ENCODE results near the gene ECM2.

Gene ECM2

GRCh38 chr9:92493749-92494387, 41.9 kb downstream of the ECM2 start:
- H3K4me1 ChIP-seq (ENCODE audit: insufficient read depth, low read length): no peaks in the 10 kb centered on the region
- H3K27ac ChIP-seq (ENCODE audit: low read length): no peak overlapping the region
- no peak overlapping the region for H3K4me3 ChIP-seq (ENCODE audit: low read length)
- H3K27me3 ChIP-seq (ENCODE audit: insufficient read depth, low read length): no peaks in the 10 kb centered on the region
- H3K9ac ChIP-seq (ENCODE audit: low read depth, low read length): no peak overlapping the region
- H3K9me3 ChIP-seq (ENCODE audit: insufficient read depth, low read depth, low read length): no peaks in the 10 kb centered on the region
- H3K36me3 ChIP-seq (ENCODE audit: insufficient read depth, low read depth, low read length): no peaks in the 10 kb centered on the region

GRCh38 chr9:92492781-92493401, 42.9 kb downstream of the ECM2 start:
- no peak overlapping the region for H3K27ac ChIP-seq (ENCODE audit: low read length)
- H3K9me3 ChIP-seq (ENCODE audit: insufficient read depth, low read depth, low read length): no peaks in the 10 kb centered on the region
- H3K9ac ChIP-seq (ENCODE audit: low read depth, low read length): no peak overlapping the region
- no peaks in the 10 kb centered on the region for H3K4me1 ChIP-seq (ENCODE audit: insufficient read depth, low read length)
- H3K36me3 ChIP-seq (ENCODE audit: insufficient read depth, low read depth, low read length): no peaks in the 10 kb centered on the region
- no peak overlapping the region for H3K4me3 ChIP-seq (ENCODE audit: low read length)
- no peaks in the 10 kb centered on the region for H3K27me3 ChIP-seq (ENCODE audit: insufficient read depth, low read length)

GRCh38 chr9:92488681-92489550, 46.9 kb downstream of the ECM2 start:
- H3K9me3 ChIP-seq (ENCODE audit: insufficient read depth, low read depth, low read length): no peaks in the 10 kb centered on the region
- no peak overlapping the region for H3K27ac ChIP-seq (ENCODE audit: low read length)
- H3K36me3 ChIP-seq (ENCODE audit: insufficient read depth, low read depth, low read length): no peaks in the 10 kb centered on the region

GRCh38 chr9:92486371-92486770, 49.4 kb downstream of the ECM2 start:
- Histone ChIP-seq H3K4me3 (ENCODE audit: low read length) (no peak overlapping the region), H3K36me3 (ENCODE audit: insufficient read depth, low read depth, low read length) (no peaks in the 10 kb centered on the region), H3K4me1 (ENCODE audit: insufficient read depth, low read length) (peaks cover 2% of the 10 kb centered on the region; the same call in 1 of the 2 replicates), H3K9ac (ENCODE audit: low read depth, low read length) (no peak overlapping the region), H3K27ac (ENCODE audit: low read length) (no peak overlapping the region), H3K9me3 (ENCODE audit: insufficient read depth, low read depth, low read length) (no peaks in the 10 kb centered on the region), H3K27me3 (ENCODE audit: insufficient read depth, low read length) (no peaks in the 10 kb centered on the region)

More at GRCh38 chr9:92488681-92489550, 46.9 kb downstream of the ECM2 start:
- Histone ChIP-seq H3K27me3 (ENCODE audit: insufficient read depth, low read length) (no peaks in the 10 kb centered on the region), H3K4me1 (ENCODE audit: insufficient read depth, low read length) (no peaks in the 10 kb centered on the region), H3K4me3 (ENCODE audit: low read length) (no peak overlapping the region), H3K9ac (ENCODE audit: low read depth, low read length) (no peak overlapping the region)

GRCh38 chr9:92484563-92484962, 51.2 kb downstream of the ECM2 start:
- H3K4me1 ChIP-seq (ENCODE audit: insufficient read depth, low read length): peaks cover 19% of the 10 kb centered on the region
- H3K27me3 ChIP-seq (ENCODE audit: insufficient read depth, low read length): no peaks in the 10 kb centered on the region
- no peak overlapping the region for H3K9ac ChIP-seq (ENCODE audit: low read depth, low read length)
- H3K27ac ChIP-seq (ENCODE audit: low read length): no peak overlapping the region
- no peak overlapping the region for H3K4me3 ChIP-seq (ENCODE audit: low read length)
- H3K9me3 ChIP-seq (ENCODE audit: insufficient read depth, low read depth, low read length): no peaks in the 10 kb centered on the region
- no peaks in the 10 kb centered on the region for H3K36me3 ChIP-seq (ENCODE audit: insufficient read depth, low read depth, low read length)

GRCh38 chr9:92483627-92484545, 51.9 kb downstream of the ECM2 start:
- Histone ChIP-seq H3K4me1 (ENCODE audit: insufficient read depth, low read length) (peaks cover 20% of the 10 kb centered on the region), H3K36me3 (ENCODE audit: insufficient read depth, low read depth, low read length) (no peaks in the 10 kb centered on the region), H3K4me3 (ENCODE audit: low read length) (no peak overlapping the region), H3K27ac (ENCODE audit: low read length) (no peak overlapping the region), H3K9me3 (ENCODE audit: insufficient read depth, low read depth, low read length) (no peaks in the 10 kb centered on the region), H3K27me3 (ENCODE audit: insufficient read depth, low read length) (no peaks in the 10 kb centered on the region), H3K9ac (ENCODE audit: low read depth, low read length) (no peak overlapping the region)

- Histone ChIP-seq H3K9me3 (ENCODE audit: insufficient read depth, low read depth, low read length) (no peaks in the 10 kb centered on the region), H3K9ac (ENCODE audit: low read depth, low read length) (no peak overlapping the region), H3K27me3 (ENCODE audit: insufficient read depth, low read length) (no peaks in the 10 kb centered on the region), H3K27ac (ENCODE audit: low read length) (no peak overlapping the region), H3K4me1 (ENCODE audit: insufficient read depth, low read length) (peaks cover 20% of the 10 kb centered on the region), H3K36me3 (ENCODE audit: insufficient read depth, low read depth, low read length) (no peaks in the 10 kb centered on the region), H3K4me3 (ENCODE audit: low read length) (no peak overlapping the region)
Observed at GRCh38 chr9:92482805-92483204, 53.0 kb downstream of the ECM2 start.

- Histone ChIP-seq H3K27me3 (ENCODE audit: insufficient read depth, low read length) (no peaks in the 10 kb centered on the region), H3K36me3 (ENCODE audit: insufficient read depth, low read depth, low read length) (no peaks in the 10 kb centered on the region), H3K4me3 (ENCODE audit: low read length) (no peak within 1 kb of the TSS), H3K27ac (ENCODE audit: low read length) (no peak within 1 kb of the TSS), H3K9ac (ENCODE audit: low read depth, low read length) (no peak within 1 kb of the TSS), H3K9me3 (ENCODE audit: insufficient read depth, low read depth, low read length) (no peaks in the 10 kb centered on the region), H3K4me1 (ENCODE audit: insufficient read depth, low read length) (peaks cover 20% of the 10 kb centered on the region)
Observed at GRCh38 chr9:92482329-92482728, 53.5 kb downstream of the ECM2 start, which contains the start of gene ASPN. ASPN (minus strand) TSS chr9:92482506.

GRCh38 chr9:92480986-92481633, 54.7 kb downstream of the ECM2 start:
- Histone ChIP-seq H3K4me1 (ENCODE audit: insufficient read depth, low read length) (peaks cover 20% of the 10 kb centered on the region), H3K27me3 (ENCODE audit: insufficient read depth, low read length) (no peaks in the 10 kb centered on the region), H3K9ac (ENCODE audit: low read depth, low read length) (no peak overlapping the region), H3K36me3 (ENCODE audit: insufficient read depth, low read depth, low read length) (no peaks in the 10 kb centered on the region), H3K9me3 (ENCODE audit: insufficient read depth, low read depth, low read length) (no peaks in the 10 kb centered on the region), H3K27ac (ENCODE audit: low read length) (no peak overlapping the region), H3K4me3 (ENCODE audit: low read length) (no peak overlapping the region)

- no peak overlapping the region for H3K9ac ChIP-seq (ENCODE audit: low read depth, low read length)
- H3K27ac ChIP-seq (ENCODE audit: low read length): no peak overlapping the region
- no peak overlapping the region for H3K4me3 ChIP-seq (ENCODE audit: low read length)
- H3K4me1 ChIP-seq (ENCODE audit: insufficient read depth, low read length): peaks cover 20% of the 10 kb centered on the region
- no peaks in the 10 kb centered on the region for H3K36me3 ChIP-seq (ENCODE audit: insufficient read depth, low read depth, low read length)
- H3K27me3 ChIP-seq (ENCODE audit: insufficient read depth, low read length): no peaks in the 10 kb centered on the region
- no peaks in the 10 kb centered on the region for H3K9me3 ChIP-seq (ENCODE audit: insufficient read depth, low read depth, low read length)
Observed at GRCh38 chr9:92480291-92480771, 55.5 kb downstream of the ECM2 start.

Measured in iPS-20b (cell line).